NOMO-1 treated with dmso at 0.1 percent for 144 hours (cell line): ENCODE measurements around the gene DDX23.
A peak's percentile ranks its signal among the peaks of the same experiment; 100 is the strongest.

Source experiments
- DNase-seq: peaks from one replicate; lab custom pipeline; 2025; ENCODE audit not compliant: unreplicated experiment; lab: John Stamatoyannopoulos, UW

DDX23 gene

DNA sequence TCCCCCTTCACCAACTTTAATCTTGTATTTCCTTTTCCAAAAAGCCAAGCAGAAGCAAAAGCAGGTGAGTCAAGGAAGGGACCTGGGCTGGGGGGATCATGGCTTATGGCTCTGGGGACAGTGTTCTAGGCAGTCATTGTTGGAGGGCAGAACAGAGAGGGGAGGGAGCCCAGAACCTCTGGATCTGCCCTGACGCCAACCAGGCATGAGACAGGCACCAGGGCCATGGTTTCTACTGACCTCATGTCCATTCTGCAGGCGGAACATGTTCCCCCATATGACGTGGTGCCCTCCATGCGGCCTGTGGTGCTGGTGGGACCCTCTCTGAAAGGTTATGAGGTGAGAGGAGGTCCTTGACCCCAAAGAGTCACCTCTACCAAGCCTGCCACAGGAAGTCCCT, 27.1 kb downstream of the DDX23 start:
- no peak for DNase-seq

DNA sequence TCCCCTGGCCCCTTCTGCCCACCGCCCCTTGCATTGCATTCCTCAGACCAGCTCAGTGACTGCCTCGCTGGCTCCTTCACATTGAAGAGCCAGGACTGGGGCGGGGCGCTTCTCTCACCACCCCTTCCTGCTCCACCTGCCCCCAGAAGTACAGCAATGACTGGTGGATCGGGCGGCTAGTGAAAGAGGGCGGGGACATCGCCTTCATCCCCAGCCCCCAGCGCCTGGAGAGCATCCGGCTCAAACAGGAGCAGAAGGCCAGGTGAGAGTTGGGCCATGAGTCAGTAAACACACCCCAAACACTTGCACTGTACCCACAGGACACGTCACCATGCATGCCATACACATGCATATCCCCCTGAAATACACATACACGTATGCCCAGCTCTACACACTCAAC, 27.9 kb downstream of the DDX23 start:
- DNase-seq, result no peak

DNA sequence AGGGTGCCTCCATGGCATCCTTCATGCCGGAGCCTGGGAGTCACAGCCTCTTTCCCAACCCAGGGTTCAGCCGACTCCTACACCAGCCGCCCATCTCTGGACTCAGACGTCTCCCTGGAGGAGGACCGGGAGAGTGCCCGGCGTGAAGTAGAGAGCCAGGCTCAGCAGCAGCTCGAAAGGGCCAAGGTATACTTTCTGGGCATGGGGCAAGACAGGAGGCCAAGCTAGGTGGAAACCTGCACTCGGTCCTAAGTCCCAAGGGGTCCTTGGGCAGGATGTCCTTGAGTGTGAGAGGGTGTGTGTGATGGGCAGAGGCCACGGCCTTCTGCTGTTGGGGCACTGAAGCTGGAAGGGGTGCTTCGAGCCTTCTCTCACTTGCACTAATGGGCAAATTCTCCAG, 28.7 kb downstream of the DDX23 start:
- DNase-seq, result no peak

DNA sequence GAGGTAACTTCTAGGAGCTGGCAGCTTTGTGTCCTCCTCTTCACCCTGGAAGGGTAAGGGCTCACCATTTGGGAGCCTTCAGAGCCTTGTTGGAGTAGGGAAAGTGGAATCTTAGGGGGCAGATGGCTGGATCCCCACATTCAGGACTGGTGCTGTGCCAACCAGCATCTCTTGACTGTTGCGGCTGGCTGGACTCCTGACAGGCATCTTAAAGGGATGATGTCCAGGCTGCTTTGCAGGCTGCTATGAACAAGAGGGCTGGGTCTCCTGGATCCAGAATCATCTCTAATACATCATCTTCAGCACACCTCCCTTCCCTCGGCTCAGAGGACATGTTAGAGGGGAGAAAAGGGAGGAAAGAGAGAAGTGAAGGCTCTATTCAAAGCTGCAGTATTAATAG, 29.3 kb downstream of the DDX23 start:
- DNase-seq, result no peak

DNA sequence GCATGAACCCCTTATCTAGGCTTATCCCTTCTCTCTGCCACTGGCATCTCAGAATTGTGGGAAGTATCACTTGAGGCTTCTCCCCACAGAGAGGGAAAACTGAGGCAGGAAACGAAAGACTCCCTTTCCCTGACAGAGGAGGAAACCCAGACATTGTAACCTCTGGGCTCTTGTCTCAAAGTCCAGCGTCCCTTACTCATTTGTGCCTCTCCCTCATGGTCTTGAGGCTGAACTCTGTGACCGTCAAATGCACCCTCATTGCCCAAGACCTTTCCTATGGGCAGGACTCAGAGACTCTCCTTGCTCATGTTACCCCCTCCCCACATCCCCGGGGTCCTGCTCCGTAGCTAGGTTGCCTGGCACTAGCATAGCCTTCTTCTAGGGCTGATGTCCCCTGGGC, 29.8 kb downstream of the DDX23 start:
- no peak for DNase-seq

DNA sequence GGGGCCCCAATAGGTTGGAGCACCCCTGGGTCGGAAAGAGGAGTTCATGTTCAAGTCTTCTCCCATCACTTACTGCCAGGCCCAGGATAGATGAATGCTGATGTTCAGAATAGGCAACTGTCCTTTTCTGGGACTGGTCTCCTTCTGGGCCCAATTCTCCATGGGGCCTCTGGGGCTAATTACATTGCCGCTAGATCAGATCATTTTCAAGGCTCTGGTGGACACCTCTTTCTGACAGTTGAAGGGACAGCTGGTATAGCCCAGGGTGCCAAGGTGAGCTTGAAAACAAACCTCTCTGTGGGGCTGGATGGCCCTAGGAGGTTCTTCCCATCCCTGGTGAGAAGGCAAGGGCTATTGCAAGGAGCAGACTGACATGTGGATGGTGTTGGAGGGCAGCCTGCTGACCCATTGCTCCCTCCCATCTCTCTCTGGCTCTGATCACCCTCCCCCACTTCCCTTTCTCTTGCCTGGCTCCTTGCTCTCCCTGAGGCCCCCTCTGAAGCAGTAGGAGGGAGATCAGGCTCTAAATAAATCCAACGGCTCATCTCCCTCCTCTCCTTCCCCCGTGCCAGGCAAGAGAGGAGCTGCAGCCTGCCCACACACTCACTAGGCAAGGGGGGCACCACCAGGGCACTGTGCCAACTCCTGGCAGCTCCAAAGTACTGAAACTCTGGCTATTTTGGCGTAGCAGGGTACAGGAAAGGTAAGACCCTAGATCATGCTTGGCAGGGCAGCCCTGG, 31.8 kb downstream of the DDX23 start:
- no peak for DNase-seq

DNA sequence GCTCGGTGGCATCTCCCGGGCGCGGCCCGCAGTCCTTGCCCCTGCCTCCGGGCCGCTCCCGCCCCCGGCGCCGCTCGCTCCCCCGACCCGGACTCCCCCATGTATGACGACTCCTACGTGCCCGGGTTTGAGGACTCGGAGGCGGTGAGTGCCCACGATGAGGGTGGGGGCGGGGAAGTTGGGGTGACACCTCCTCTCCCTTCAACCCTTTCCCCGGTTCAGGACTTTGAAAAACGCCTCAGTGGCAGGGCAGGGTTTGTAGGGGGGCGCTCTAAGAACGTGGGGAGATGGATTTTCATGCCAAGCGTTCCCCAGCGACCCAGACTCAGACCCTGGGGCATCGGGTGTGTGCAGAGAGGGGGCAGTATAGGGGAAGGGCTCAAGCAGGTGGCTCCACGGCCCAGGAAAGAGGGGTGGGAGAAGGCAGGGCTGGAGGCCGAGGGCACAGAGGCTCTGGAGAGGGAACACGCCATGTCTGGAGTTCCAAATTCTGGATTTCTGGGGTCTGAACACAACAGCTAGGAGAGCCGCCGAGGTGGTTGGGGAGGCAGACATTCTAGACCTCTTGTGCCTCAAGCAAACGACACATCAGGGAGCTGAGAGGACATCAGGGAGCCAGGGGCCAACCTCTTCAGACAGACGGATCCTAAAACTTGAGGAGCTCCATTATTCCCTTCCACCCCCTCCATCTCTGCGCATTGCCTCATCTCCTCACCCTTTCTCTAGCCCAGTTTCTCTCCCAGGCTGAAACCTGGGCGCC, 33.0 kb downstream of the DDX23 start:
- DNase-seq, result no peak

DNA sequence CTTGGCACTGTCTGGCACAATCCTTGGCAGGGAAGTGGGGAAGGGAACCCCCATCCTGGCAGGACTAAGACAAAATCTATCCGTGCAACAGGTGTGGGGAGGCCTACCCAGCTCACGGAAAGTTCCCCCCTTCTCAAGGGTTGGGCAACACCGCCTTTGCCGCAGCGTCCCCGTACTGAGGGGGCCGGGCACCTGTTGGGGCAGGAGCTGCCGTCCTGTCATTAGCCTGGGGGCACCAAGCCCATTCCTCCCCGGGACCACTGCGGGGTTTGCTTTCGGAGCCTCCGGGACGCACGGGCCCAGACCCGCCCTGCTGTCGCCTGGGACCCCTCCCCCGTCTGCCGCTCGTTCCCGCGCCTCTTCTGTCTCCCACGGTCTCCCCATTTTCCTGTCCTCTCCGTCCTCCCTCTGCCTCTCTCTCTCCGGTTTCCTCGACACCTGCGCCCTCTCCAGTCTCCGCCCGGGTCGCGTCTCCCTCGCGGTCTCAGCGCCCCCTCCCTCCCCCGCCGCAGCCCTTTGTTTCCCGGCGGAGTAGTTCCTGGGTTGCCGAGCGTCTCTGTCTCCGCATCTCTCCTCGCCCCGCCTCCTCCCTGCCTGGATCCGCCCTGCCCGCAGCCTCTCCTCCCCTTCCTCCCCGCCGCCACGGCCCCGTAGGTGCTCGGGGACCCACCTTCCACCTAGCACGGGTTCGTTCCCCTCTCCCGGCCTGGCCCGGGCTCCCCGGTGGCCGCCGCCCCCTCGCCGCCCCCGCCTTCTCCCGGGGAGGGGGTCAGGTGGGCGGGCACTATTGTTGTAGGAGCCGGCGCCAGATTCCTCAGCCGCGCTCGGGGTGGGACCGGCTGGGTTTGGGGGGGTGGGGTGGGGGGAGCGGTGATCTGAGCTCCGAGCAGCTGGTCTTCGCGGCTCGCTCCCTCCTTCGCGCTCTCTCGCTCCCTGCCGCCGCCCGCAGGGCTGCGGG, 33.8 kb downstream of the DDX23 start, which contains the start of gene CACNB3:
CACNB3 (plus strand) TSS at position 624 of the 958 bp plus-strand sequence. CDS start 434 bp downstream, outside the sequence.
- DNase-seq, result peak; percentile 6

DNA sequence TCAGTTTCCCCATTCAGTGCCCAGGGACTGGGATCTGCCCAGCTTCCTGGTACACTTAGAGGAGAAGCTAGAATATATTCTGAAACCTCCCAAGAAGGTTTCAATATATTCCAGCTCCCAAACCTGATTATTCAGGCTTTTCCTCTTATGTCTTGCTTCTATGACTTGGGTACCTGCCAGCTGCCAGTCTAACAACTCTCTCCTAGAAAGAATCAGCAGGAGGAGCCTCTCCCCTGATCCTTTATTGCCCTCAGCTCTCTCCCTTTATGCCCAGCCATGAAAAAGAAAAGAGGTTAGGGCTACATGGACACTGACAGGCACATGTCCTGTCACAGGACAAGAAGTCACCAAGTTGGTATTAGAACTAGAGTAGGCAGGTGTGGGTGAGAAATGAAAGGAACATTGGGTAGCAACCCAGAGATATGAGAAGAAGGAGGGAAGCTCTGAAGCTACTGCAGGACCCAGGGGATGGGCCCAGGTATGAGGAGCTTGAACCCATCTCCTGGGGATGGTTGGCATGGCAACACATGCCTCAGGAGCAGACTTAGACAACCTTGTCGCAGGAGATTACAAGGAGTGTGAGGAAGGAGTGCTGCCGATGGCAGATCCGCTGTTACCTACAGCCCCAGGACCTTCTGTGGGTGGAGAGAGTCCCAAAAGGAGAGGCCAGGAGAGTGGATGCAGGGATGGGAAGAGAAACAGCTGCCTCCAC, 35.7 kb downstream of the DDX23 start:
- DNase-seq, result no peak

DNA sequence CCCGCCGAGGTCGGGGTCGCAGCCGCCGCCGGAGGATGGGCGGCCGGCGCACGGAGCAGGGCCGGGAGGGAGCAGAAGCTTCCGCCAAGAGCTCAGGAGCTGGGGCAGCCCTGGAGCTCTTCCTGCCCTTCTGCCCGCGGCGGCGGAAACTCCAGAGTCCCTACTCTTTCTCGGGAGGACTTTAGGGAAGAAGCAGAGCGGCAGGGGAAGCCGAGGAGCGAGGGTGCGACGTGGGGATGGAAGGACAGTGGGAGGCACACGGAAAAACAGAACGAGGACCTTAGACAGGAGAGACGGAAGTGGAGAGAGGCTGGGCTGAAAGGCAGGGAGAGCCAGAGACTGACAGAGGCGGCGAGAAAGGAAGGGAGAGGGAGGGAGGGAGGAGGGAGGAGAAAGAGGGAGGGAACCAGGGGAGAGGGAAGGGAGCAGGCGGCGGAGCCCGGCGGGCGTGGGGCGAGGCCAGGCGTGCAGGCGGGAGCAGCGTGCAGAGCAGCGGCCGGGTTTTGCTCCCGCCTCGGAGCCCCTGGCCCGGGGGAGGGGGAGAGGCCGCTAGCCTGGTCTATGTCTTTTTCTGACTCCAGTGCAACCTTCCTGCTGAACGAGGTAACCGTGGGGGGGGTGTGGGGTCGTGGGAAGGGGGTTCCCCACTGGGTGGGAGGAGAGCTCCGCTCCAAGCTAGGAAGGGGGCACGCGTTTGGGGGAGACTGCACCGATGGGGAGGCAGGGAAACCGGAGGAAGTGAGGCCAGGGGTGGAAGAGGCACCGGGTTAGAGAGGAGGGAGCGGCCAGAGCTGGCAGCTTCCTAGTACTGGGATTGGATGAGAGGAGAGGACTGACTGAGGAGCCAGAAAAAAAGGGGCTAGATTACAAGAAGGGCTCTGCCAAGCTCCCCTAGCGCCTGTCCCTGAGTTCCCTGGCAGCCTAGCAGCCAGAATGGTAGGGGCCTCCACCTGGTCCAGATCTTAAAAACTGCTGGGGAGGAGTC, 36.5 kb downstream of the DDX23 start:
- peak; percentile 86 for DNase-seq

DNA sequence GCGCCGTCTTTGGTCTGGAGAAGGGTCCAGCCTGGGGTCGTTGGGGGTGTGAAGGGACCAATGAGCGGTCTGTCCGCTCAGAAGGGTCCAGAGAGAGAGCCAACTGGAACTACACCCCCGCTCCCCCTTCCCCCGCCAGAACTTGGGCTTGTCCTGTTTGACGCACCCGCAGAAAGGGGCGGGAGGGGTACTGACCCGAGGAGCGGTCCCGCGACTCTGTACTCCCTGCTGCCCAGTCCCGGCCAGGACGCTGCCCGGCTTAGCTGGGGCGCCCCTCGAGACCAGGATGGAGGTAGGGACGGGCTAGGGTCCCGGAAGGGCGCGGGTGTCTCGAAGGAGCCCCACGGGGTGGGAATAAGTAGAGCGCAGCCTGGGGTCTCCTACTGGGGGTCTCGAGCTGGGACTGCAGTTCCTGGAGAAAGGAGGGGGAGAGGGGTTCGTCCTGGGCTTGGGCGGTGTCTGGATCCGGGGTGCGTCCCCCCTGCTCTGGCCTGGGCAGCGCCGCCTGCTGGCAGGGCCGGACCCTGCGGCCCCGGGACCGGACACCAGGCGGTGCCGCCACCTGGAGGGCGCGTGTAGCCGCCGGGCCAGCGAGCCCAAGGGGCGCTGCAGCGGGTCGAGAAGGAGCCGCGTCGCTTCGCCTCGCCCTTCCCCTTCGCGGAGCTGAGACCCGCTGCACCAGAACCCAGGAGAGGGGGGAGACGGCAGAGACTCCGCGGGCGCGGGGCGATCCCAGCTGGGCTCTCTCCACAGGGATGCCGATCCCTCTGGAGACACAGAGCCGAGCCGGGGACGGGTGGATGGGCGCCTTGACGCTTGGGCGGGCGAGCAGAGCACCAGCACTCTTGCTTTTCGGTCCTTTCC, 37.5 kb downstream of the DDX23 start:
- peak; percentile 61 for DNase-seq

DNA sequence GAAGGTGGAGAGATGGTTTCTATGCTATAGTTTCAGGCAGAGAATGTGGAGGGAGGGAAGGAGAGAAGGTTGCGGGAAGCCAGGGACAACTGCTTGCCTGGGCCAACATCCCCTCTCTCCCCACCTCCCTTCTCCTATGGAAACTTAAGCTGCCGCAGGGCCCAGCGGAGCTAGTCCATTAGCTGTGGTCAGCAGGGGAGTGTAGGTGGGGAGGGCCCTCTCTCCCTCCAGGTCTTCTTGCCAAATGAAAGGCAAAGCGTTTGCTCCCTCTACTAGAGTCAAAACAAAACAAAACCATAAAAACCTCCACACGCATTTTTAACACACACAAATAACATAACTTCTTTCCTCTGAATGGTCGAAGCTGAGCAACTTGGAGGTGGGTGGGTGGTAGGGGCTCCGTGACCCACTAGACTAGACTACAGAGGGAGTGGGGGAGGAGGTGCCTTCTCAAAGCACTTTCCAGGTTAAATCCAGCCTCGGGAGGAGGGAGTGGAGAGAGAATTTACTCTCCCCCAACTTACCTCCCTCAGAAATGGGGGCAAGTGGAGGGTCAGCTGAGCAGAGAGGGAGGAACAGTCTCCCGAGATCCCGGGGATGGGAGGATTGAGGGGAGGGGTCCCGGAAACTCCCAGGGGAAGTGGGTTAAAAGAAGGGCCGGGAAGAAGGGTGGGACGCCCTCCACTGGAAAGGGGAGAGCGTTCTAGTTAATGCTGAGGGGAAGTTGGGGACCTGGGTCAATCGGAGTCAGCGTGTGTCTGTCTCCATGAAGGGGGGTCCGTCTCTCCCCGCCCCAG, 38.3 kb downstream of the DDX23 start:
- no peak for DNase-seq

DNA sequence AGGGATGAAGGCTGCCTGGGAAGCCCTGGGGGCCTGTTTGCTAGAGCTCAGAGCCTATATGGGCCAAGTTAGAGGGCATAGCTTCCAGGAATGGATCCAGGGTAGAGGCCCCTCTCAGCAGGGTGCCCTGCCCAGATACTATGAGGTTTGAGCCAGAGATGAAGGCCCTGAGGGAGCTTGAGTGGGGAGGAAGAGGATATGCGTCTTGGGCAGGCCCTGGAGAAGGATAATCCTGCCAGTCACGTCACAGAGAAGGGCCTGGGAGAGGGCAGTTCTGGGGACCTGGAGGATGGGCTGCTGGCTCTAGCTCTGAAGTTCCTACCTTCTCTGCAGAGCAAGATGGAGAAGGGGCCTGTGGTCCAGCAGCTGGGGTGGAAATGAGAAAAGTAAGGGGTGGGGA, 39.6 kb downstream of the DDX23 start:
- no peak for DNase-seq

DNA sequence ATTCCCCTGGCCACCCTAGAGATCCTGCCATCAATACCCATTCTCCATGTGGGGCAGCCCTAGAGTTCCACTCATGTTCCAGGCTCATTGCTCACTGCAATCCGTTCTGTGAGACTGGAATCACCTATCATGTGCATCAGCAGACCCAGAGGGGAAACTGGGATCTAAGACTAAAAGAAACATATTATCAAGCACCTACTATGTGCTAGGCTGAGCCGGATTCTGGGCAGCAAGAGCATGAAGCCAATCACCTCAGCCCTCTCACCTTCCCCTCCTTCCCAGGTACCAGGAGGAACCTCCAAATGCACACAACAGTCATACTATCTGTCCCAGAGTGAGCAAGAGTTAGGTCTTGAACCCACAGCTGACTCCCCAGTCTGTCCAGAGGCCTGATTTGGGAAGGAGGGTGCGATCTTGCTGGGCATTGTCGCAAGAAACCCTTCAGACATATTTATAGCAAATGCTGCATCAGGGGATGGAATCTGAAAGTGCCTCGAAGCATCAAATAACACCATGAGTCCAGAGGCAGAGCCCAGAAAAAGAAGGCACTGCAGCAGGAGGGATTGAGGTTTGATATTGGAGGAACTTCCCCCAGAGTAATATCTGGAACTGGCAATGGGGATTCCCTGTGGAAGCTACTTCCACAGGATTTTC, 40.4 kb downstream of the DDX23 start:
- DNase-seq, result no peak

DNA sequence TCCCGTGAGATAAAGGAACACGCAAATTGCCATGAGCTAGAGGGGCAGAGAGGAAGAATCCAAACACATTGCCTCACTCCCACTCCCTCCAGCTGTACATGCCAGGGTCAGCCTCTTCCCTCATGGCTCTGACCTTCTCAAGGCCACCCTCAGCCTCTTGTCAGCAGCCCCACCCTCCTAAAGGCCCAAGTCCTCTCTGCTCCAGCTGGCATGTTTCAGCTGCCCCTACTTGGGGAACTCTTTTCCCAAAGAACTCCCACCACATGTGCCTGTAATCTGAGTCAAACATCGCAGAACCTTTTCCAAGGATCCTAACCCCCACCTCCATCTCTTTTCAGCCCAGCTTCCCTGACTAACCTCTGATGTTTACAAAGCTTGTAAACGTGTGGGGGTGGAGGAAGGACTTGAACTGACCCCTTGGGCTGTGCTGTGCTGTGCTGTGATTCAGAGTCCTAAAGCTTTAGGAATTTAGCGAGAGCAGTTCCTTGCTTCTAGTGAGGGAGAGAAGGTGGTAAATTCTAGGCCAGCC, 41.0 kb downstream of the DDX23 start:
- DNase-seq, result no peak

DNA sequence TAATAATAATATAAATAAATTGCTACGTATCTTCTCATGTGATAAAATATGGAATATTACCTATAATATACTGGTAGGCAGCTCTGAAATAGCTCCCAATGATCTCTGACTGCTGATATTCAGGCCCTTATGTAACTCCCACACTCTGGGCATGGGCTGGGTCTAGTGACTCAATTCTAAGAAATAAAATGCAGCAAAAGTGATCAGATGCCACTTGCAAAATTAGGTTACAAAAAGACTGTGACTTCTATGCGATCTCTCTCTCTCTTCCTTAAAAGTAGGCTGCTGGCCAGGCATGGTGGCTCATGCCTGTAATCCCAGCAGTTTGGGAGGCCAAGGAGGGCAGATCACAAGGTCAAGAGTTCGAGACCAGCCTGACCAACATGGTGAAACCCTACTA, 44.0 kb downstream of the DDX23 start:
- DNase-seq, result no peak

DNA sequence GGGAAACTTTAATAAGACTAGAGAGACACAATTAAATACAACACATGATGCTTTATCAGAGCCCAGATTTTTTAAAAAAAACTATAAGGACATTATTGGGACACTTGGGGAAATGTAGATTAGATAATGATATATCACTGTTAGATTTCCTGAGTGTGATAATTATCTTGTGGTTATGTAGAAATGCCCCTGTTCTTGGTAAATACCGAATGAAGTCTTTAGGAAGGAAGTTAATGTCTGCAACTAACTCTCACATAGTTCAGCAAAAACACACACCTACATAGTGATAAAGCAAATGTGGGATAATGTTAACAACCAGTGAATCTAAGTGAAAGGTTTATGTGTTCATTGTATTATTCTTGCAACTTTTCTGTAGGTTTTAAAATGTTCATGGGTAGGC, 48.3 kb downstream of the DDX23 start:
- DNase-seq, result peak; percentile 20
